ENCODE data around the gene CRAMP1.

- TF ChIP-seq CTCF (IDR thresholded peaks at IDR 0.05) (no peak), REST (IDR thresholded peaks at IDR 0.05; ENCODE audit: insufficient read depth in 1 of 2, low read depth in 2 of 2, low read length in 1 of 2) (no peak), POLR2AphosphoS5 (IDR thresholded peaks at IDR 0.05; ENCODE audit: low read depth, low read length) (no peak), SIN3A (IDR thresholded peaks at IDR 0.05; ENCODE audit: borderline replicate concordance, insufficient read depth, low read depth, low read length) (no peak), TCF7L2 (IDR thresholded peaks at IDR 0.05; ENCODE audit: low read depth, low read length) (no peak)
Measured at GRCh38 chr16:1677339-1677738, 65.2 kb downstream of the CRAMP1 start.
